PC-9 (cell line): Measurements from ENCODE around the gene MPZL1. TPM values are rescaled to one million over a fixed set of nuclear protein-coding genes. Genes with fewer than 3 reads are reported as not detected.

Experiments
- BruUV-seq: library from RNA; stranded (reverse); fragments of 400-500 nt; replicated peaks from 2 replicates; lab custom pipeline; 2021; lab: Mats Ljungman, UMichigan
- CTCF ChIA-PET: fragments of 300-600 bp; sonication (Branson Sonifier 250); formaldehyde crosslinking; loops from one replicate; lab custom pipeline; 2022; ENCODE audit warnings: antibody characterized with exemption; lab: Charles Lee
- POLR2A ChIA-PET: fragments of 300-600 bp; sonication (Branson Sonifier 250); formaldehyde crosslinking; loops from one replicate; lab custom pipeline; 2022; ENCODE audit warnings: antibody characterized with exemption; ENCODE audit not compliant: unreplicated experiment; lab: Charles Lee
- DNase-seq, 2 experiments: peaks; one replicate each; pipeline versions ENCODE4 v3.0.0 to v3.0.0-alpha.2; 2015 to 2022; ENCODE audit warnings: mixed read lengths in 1 of 2
- H2AFZ ChIP-seq: fragments of 200-600 bp; sonication (generic); 2 replicates; pipeline ENCODE4 v1.8.1; 2017; ENCODE audit warnings: antibody characterized with exemption
- H3F3A ChIP-seq: fragments of 200-600 bp; sonication (generic); 2 replicates; pipeline ENCODE4 v1.8.1; 2017; ENCODE audit warnings: antibody characterized with exemption, mild to moderate bottlenecking, low read depth; ENCODE audit not compliant: insufficient read depth
- H3K27ac ChIP-seq: fragments of 200-600 bp; sonication (generic); 2 replicates; pipeline ENCODE4 v1.6.1; 2016; ENCODE audit warnings: mixed run types
- H3K27me3 ChIP-seq: fragments of 200-600 bp; sonication (generic); 2 replicates; pipeline ENCODE4 v1.6.1; 2016; ENCODE audit warnings: low read depth, mixed run types; ENCODE audit not compliant: insufficient read depth
- H3K36me3 ChIP-seq: fragments of 200-600 bp; sonication (generic); 2 replicates; pipeline ENCODE4 v1.6.1; 2016; ENCODE audit warnings: low read depth, mixed run types
- H3K4me1 ChIP-seq: fragments of 200-600 bp; sonication (generic); replicated peaks from 2 replicates; pipeline ENCODE4 v1.6.1; 2016; ENCODE audit warnings: mixed run types; ENCODE audit not compliant: insufficient read depth
- H3K4me2 ChIP-seq: fragments of 200-600 bp; sonication (generic); 2 replicates; pipeline ENCODE4 v1.6.1; 2017; ENCODE audit warnings: mixed run types
- H3K4me3 ChIP-seq: fragments of 200-600 bp; sonication (generic); 2 replicates; pipeline ENCODE4 v1.6.1; 2016; ENCODE audit warnings: mixed run types
- H3K79me2 ChIP-seq: fragments of 200-600 bp; sonication (generic); 2 replicates; pipeline ENCODE4 v1.6.1; 2017; ENCODE audit warnings: low read depth, mixed run types
- H3K9me2 ChIP-seq: fragments of 200-600 bp; sonication (generic); 2 replicates; pipeline ENCODE4 v1.8.1; 2017; ENCODE audit warnings: mild to moderate bottlenecking; ENCODE audit not compliant: insufficient read depth
- H3K9me3 ChIP-seq: fragments of 200-600 bp; sonication (generic); 2 replicates; pipeline ENCODE4 v1.8.1; 2016; ENCODE audit warnings: low read depth; ENCODE audit not compliant: insufficient read depth
- H4K20me1 ChIP-seq: fragments of 200-600 bp; sonication (generic); 2 replicates; pipeline ENCODE4 v1.8.1; 2017; ENCODE audit not compliant: insufficient read depth
- CTCF ChIP-seq: fragments of 200-600 bp; sonication (generic); conservative IDR thresholded peaks from 2 replicates; pipeline ENCODE4 v1.6.1; 2017; ENCODE audit warnings: mixed run types, antibody characterized with exemption, mild to moderate bottlenecking, moderate library complexity
- EZH2 ChIP-seq: fragments of 200-600 bp; sonication (generic); IDR thresholded peaks from 2 replicates; pipeline ENCODE4 v1.8.0; 2017; ENCODE audit warnings: antibody characterized with exemption, low read depth
- intact Hi-C: fragments of 100-400 bp; cut with micrococcal nuclease; formaldehyde crosslinking; loops from one replicate; pipeline ENCODE4 v1.10.0; 2022; ENCODE audit not compliant: unreplicated experiment
- total RNA-seq: library from RNA; stranded (reverse); gene quantifications from 2 replicates; pipeline ENCODE4 v1.2.3, GENCODE V29; 2021

The MPZL1 gene
- total RNA-seq, 1 experiment from 2014 or later: 80.3 TPM

- ChIA-PET CTCF (interaction anchor here (0.5 to 0.7 kb wide), 2 partner anchors 19 to 426 kb away, joined by 3 to 8 read pairs; no protein-coding TSS in a partner anchor), POLR2A (interaction anchor here (0.6 to 0.9 kb wide), 2 partner anchors 8 to 132 kb away, joined by 4 to 5 read pairs; no protein-coding TSS in a partner anchor)
- no TSS peak for BruUV-seq
- Histone ChIP-seq H3K9me3 (no peaks in the 10 kb centered on the region), H3K4me1 (peaks cover 13% of the 10 kb centered on the region), H2AFZ (no peak overlapping the region), H3K79me2 (no peaks in the 10 kb centered on the region), H3K4me3 (no peak overlapping the region), H4K20me1 (no peaks in the 10 kb centered on the region), H3K27me3 (no peaks in the 10 kb centered on the region), H3K27ac (no peak overlapping the region), H3K9me2 (no peaks in the 10 kb centered on the region), H3K4me2 (no peak overlapping the region), H3K36me3 (no peaks in the 10 kb centered on the region), H3F3A (no peaks in the 10 kb centered on the region)
- DNase-seq: no peak
- intact Hi-C loops: no loop called here
- TF ChIP-seq CTCF (no peak), EZH2 (no peak)
Measured at GRCh38 chr1:167695756-167696561, 25.8 kb upstream of the MPZL1 start.

GRCh38 chr1:167697667-167698141 is 24.1 kb upstream of the MPZL1 start:
- H2AFZ ChIP-seq: no peak overlapping the region
- no peak overlapping the region for H3K4me3 ChIP-seq
- H3K79me2 ChIP-seq: no peaks in the 10 kb centered on the region
- H3F3A ChIP-seq: no peaks in the 10 kb centered on the region
- CTCF ChIA-PET: no interaction called here
- intact Hi-C loops: no loop called here
- H3K27me3 ChIP-seq: no peaks in the 10 kb centered on the region
- no peaks in the 10 kb centered on the region for H4K20me1 ChIP-seq
- TF ChIP-seq EZH2 (no peak), CTCF (no peak)
- H3K4me2 ChIP-seq: no peak overlapping the region
- no peak for DNase-seq
- H3K9me2 ChIP-seq: no peaks in the 10 kb centered on the region
- H3K36me3 ChIP-seq: no peaks in the 10 kb centered on the region
- no peaks in the 10 kb centered on the region for H3K9me3 ChIP-seq
- no peak overlapping the region for H3K27ac ChIP-seq
- BruUV-seq: no TSS peak
- peaks cover 13% of the 10 kb centered on the region for H3K4me1 ChIP-seq
- POLR2A ChIA-PET: interaction anchor here (0.6 kb wide), 1 partner anchor 303 kb away, joined by 4 read pairs; no protein-coding TSS in a partner anchor

- Histone ChIP-seq H3K27me3 (peaks cover 5% of the 10 kb centered on the region), H3K4me3 (no peak overlapping the region), H3F3A (no peaks in the 10 kb centered on the region), H3K27ac (no peak overlapping the region), H3K9me3 (no peaks in the 10 kb centered on the region), H4K20me1 (no peaks in the 10 kb centered on the region), H3K9me2 (no peaks in the 10 kb centered on the region), H3K36me3 (no peaks in the 10 kb centered on the region), H2AFZ (no peak overlapping the region), H3K79me2 (no peaks in the 10 kb centered on the region), H3K4me2 (no peak overlapping the region), H3K4me1 (peaks cover 13% of the 10 kb centered on the region)
- intact Hi-C loops: no loop called here
- POLR2A ChIA-PET: interaction anchor here (0.6 kb wide), 1 partner anchor 303 kb away, joined by 4 read pairs; no protein-coding TSS in a partner anchor
- BruUV-seq: no TSS peak
- CTCF ChIA-PET: no interaction called here
- TF ChIP-seq CTCF: no peak
- TF ChIP-seq EZH2: no peak
- no peak for DNase-seq
Measured at GRCh38 chr1:167698313-167698712, 23.5 kb upstream of the MPZL1 start.
